Endometrial microvascular endothelial cells (primary cell): ENCODE data around the gene DCC. TPM values are rescaled to one million over a fixed set of nuclear protein-coding genes. Genes with fewer than 3 reads are reported as not detected.

ENCODE experiments used
- in situ Hi-C: cut with HindIII; loops from 2 replicates; pipeline ENCODE4 v1.10.0; 2017; ENCODE audit warnings: low sequenced_read_pairs, low pct_unique_long_range_greater_than_20kb; ENCODE audit errors: inconsistent ontology term
- total RNA-seq: library from RNA; depleted of rRNA; stranded (reverse); fragments of >200 nt; gene quantifications from one replicate; pipeline ENCODE4 v1.2.3, GENCODE V29; 2015; ENCODE audit errors: inconsistent ontology term

DCC gene
- total RNA-seq, 1 donor from 2014 or later: not detected

DNA sequence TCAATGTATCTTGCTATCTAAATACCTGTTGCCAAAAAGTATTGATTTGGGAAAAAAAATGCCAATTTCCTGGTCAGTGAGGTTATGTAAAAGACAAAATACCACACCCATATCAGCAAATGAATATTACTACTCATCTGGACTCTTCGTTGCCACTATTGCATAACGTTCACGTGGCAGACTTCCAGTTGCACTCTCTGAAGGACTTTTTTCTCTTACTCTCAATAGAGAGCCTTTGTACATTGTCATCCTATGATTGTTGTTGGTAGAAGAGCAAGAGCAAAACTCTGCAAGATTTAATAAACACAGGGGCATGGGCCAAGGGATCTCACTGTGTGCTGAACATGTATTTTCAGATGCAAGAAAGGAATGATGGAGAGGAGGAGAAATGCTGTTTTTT, 1194.7 kb downstream of the DCC start:
- in situ Hi-C loops: no loop called here

DNA sequence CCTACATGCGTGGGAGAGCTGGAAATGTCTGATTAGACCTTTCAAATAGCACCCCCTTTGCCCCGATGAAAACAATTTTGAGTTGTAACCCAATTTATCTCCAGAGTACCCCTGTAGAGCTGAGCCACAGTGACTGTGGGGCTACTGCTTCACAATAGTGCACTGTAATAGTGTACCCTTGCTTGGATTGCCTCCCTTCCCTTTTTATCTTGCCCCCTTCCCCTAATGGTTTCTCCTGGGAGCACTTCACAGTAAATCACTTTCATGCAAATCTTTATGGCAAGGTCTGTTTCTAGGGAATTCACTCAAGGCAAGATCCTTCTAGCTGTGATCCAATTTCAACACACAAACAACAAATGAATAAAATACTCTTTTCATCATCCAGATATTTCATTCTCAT, 1196.9 kb downstream of the DCC start:
- in situ Hi-C loops: no loop called here

GRCh38 chr18:53541924-53542323, 1201.9 kb downstream of the DCC start:
- in situ Hi-C loops: no loop called here

- in situ Hi-C loops: no loop called here
These were observed 1203.7 kb downstream of the DCC start for GRCh38 chr18:53543711-53544110.

DNA sequence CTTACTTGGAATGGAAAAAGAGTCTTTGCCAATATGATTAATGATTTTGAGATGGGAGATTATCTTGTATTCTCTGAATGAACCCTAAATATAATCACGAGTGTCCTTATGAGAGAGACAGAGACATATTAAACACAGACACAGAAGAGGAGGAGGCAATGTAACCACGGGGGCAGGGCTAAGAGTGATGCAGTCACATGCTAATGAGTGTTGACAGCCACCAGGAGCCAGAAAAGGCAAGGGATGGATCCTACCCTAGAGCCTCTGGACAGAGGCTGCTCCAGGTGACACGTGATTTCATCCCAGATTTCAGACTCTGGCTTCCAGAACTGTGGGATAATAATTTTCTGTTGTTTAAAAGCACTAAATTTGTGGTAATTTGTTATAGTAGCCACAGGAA, 1204.9 kb downstream of the DCC start:
- in situ Hi-C loops: no loop called here

DNA sequence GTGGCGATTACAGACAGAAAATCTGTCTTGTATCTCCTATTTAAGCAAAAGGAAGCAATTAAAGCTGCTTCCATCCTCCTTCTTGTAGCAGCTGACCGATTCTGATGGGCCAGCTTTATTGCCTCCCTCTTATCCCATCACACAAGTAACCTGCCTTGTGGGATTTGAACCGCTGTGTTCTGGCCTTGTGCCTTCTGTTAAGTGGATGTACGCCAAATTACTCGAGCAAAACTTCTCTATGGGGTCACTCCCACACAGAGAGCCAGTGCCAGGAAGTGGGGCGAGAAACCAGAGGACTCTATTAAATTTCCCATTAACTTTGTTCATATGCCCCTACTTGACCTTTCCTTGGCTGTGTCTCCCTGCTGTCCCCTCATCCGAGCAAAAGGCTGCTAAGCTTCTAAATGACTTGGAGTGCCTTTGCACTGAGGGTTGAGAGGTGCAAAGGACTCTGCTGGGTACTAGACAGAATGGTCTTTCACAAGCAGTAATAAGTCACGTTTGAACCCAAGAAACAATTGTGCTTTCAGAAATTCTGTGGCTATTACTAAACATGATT, 1212.0 kb downstream of the DCC start:
- in situ Hi-C loops: no loop called here

GRCh38 chr18:53553030-53553429, 1213.0 kb downstream of the DCC start:
- in situ Hi-C loops: no loop called here

DNA sequence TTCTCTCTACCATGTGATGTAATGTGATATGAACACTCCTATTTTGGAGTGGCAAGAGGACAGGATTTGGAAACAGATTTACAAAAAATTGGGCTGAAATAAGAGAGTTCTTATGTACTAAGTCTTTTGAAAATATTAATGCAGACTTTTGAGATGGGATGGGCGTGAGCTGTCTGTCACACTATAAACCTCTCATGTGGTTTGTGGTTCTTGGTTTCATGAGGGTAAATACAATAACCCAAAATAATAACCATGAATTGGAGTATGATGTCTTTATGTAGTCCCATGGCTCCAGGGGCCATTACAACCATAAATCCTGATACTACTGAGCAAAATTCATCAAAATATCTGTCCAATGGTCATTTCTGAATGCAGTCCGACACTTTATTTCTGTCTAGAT, 1216.5 kb downstream of the DCC start:
- in situ Hi-C loops: no loop called here

- in situ Hi-C loops: no loop called here
These were observed 1220.5 kb downstream of the DCC start for GRCh38 chr18:53560546-53560945.

DNA sequence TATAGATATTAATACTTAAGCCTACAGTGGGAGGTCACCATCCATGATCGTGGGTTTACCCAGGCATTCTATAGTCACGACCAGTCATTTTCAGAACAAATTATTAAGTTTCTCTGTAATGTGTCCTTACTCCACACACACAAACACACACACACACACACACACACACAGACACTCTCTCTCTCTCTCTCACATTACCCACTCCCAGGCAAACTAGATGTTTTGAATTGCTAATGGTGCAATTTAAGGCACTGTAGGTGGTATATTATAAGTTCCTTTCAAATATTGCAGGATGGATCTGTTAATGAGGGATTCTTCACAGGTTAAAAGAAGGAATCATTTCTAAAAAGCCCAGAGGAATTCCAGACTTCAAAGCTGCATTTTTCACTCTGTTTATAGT, 1226.6 kb downstream of the DCC start:
- in situ Hi-C loops: no loop called here

DNA sequence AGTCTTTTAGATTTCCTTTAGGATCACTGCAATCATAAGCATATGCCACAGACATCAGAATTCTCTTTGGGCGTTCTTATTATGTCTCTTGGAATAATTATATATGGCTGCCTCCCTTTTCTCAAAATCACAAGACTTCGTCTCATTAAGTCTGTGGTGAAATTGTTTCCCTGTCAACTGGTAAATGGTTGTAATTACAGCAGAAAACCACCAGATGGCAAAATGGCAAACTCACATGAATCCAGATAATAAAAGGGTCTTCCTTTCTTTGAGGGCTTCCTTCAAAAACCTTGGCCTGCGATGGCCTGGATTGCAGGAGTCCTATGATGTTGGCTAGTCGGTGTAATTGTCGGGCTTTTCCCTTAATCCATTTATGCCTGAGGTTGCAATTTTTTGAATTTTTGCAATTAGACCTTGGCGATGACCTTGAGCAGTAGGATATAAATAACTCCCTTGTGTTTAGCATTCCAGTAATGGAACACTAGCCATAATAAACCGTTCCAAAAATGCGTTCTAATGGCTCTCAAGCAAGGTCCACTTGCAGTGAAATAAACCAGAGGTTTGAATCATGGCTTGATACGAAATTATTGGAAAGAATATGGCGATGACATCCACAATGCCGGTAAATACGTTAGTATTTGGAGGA, 1228.1 kb downstream of the DCC start:
- in situ Hi-C loops: no loop called here
